GM21360 (cell line): ENCODE data around the gene NME1.
A peak's percentile ranks its signal among the peaks of the same experiment; 100 is the strongest.
"Not testable (repeated sequence)": the region's sequence is repeated elsewhere in the genome, so short reads cannot be mapped to it uniquely, and the experiment has no call there.

Experiments
- ATAC-seq: cut with Tn5 transposase; IDR thresholded peaks from one replicate; pipeline ENCODE4 v1.9.1; 2021; ENCODE audit warnings: mild to moderate bottlenecking, moderate library complexity; ENCODE audit not compliant: unreplicated experiment

The NME1 gene

GRCh38 chr17:51153210-51154072, at the start of gene NME1:
Gene NME1, plus strand, starts transcription at chr17:51153559. Its CDS starts 2,096 bp downstream, at chr17:51155655.
- peak; percentile 87 for ATAC-seq

GRCh38 chr17:51107778-51108177, 45.6 kb upstream of the NME1 start:
- no peak for ATAC-seq

GRCh38 chr17:51112303-51113222, 40.8 kb upstream of the NME1 start:
- ATAC-seq = not testable (repeated sequence)

GRCh38 chr17:51115179-51115578, 38.2 kb upstream of the NME1 start:
- no peak for ATAC-seq

- ATAC-seq = no peak
These were observed 34.8 kb upstream of the NME1 start for GRCh38 chr17:51118330-51119195.

GRCh38 chr17:51119415-51120356, 33.7 kb upstream of the NME1 start:
- ATAC-seq = peak; percentile 10

- ATAC-seq = peak; percentile 23
These were observed 33.0 kb upstream of the NME1 start for GRCh38 chr17:51120357-51120738.

GRCh38 chr17:51120739-51121619, 32.4 kb upstream of the NME1 start, which contains the start of gene SPAG9:
Gene SPAG9, minus strand, starts transcription at chr17:51120868. Its CDS starts 212 bp downstream, at chr17:51120656.
- ATAC-seq = peak; percentile 60

GRCh38 chr17:51121620-51122472, 31.5 kb upstream of the NME1 start:
- ATAC-seq = peak; percentile 41

- not testable (repeated sequence) for ATAC-seq
These were observed 30.8 kb upstream of the NME1 start for GRCh38 chr17:51122473-51123115.

GRCh38 chr17:51124640-51125503, 28.5 kb upstream of the NME1 start:
- ATAC-seq = no peak

- no peak for ATAC-seq
These were observed 25.3 kb upstream of the NME1 start for GRCh38 chr17:51128076-51128475.

GRCh38 chr17:51132964-51133319, 20.4 kb upstream of the NME1 start:
- ATAC-seq = no peak

- no peak for ATAC-seq
These were observed 20.0 kb upstream of the NME1 start for GRCh38 chr17:51133365-51133764.

- no peak for ATAC-seq
These were observed 17.4 kb upstream of the NME1 start for GRCh38 chr17:51135956-51136355.

GRCh38 chr17:51142597-51142996, 10.8 kb upstream of the NME1 start:
- no peak for ATAC-seq
